Measurements from ENCODE around the gene ALDH3B1. TPM values are rescaled to one million over a fixed set of nuclear protein-coding genes. Genes with fewer than 3 reads are reported as not detected.

ALDH3B1 gene
- polyA plus RNA-seq, 4 donors: 1.4 to 3.0 (median 2.0) TPM

- DNase-seq (ENCODE audit: low read depth in 4 of 4, low spot score in 3 of 4): no peak
Measured at GRCh38 chr11:68041617-68042218, 31.6 kb downstream of the ALDH3B1 start.

- DNase-seq (ENCODE audit: low read depth in 4 of 4, low spot score in 3 of 4): no peak
Measured at GRCh38 chr11:68042219-68043028, 32.3 kb downstream of the ALDH3B1 start.

- no peak for DNase-seq (ENCODE audit: low read depth in 4 of 4, low spot score in 3 of 4)
Measured at GRCh38 chr11:68043029-68043348, 32.9 kb downstream of the ALDH3B1 start.

- no peak for DNase-seq (ENCODE audit: low read depth in 4 of 4, low spot score in 3 of 4)
Measured at GRCh38 chr11:68043349-68044144, 33.4 kb downstream of the ALDH3B1 start.

GRCh38 chr11:68044145-68044813 is 34.2 kb downstream of the ALDH3B1 start:
- no peak for DNase-seq (ENCODE audit: low read depth in 4 of 4, low spot score in 3 of 4)

- no peak for DNase-seq (ENCODE audit: low read depth in 4 of 4, low spot score in 3 of 4)
Measured at GRCh38 chr11:68044898-68045351, 34.8 kb downstream of the ALDH3B1 start.

GRCh38 chr11:68047437-68048290 is 37.5 kb downstream of the ALDH3B1 start:
- no peak for DNase-seq (ENCODE audit: low read depth in 4 of 4, low spot score in 3 of 4)

GRCh38 chr11:68048681-68049508 is 38.8 kb downstream of the ALDH3B1 start:
- no peak for DNase-seq (ENCODE audit: low read depth in 4 of 4, low spot score in 3 of 4)

- no peak for DNase-seq (ENCODE audit: low read depth in 4 of 4, low spot score in 3 of 4)
Measured at GRCh38 chr11:68049509-68050370, 39.6 kb downstream of the ALDH3B1 start.

- DNase-seq (ENCODE audit: low read depth in 4 of 4, low spot score in 3 of 4): no peak
Measured at GRCh38 chr11:68050371-68050841, 40.3 kb downstream of the ALDH3B1 start.

- DNase-seq (ENCODE audit: low read depth in 4 of 4, low spot score in 3 of 4): no peak
Measured at GRCh38 chr11:68051191-68052136, 41.3 kb downstream of the ALDH3B1 start.

- no peak for DNase-seq (ENCODE audit: low read depth in 4 of 4, low spot score in 3 of 4)
Measured at GRCh38 chr11:68052137-68052873, 42.2 kb downstream of the ALDH3B1 start.

GRCh38 chr11:68053117-68053516 is 43.0 kb downstream of the ALDH3B1 start:
- DNase-seq (ENCODE audit: low read depth in 4 of 4, low spot score in 3 of 4): no peak

- DNase-seq (ENCODE audit: low read depth in 4 of 4, low spot score in 3 of 4): no peak
Measured at GRCh38 chr11:68053981-68054812, 44.1 kb downstream of the ALDH3B1 start.

Data from left renal pelvis (tissue), 4 donors.